HG03575 (cell line): ENCODE results near the gene LRBA.
"Not testable (repeated sequence)": the region's sequence is repeated elsewhere in the genome, so short reads cannot be mapped to it uniquely, and the experiment has no call there.

Experiments used
- ATAC-seq: cut with Tn5 transposase; IDR thresholded peaks from one replicate; pipeline ENCODE4 v1.9.1; 2021; ENCODE audit not compliant: unreplicated experiment, insufficient number of reproducible peaks, low FRiP score; ENCODE audit errors: extremely low read depth

The LRBA gene

DNA sequence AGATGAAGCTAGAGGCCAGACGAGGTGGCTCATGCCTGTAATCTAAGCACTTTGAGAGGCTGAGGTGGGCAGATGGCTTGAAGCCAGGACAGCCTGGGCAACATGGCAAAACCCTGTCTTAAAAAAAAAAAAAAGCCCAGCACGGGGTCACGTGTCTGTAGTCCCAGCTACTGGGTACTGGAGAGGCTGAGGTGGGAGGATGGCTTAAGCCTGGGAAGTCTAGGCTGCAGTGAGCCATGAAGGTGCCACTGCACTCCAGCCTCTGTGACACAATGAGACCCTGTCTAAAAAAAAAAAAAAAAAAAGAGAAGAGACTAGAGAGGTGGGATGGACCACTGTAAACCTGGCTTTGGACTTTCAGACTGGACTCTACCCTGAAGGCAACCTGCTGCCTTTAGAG, 10.7 kb upstream of the LRBA start:
- ATAC-seq = no peak

DNA sequence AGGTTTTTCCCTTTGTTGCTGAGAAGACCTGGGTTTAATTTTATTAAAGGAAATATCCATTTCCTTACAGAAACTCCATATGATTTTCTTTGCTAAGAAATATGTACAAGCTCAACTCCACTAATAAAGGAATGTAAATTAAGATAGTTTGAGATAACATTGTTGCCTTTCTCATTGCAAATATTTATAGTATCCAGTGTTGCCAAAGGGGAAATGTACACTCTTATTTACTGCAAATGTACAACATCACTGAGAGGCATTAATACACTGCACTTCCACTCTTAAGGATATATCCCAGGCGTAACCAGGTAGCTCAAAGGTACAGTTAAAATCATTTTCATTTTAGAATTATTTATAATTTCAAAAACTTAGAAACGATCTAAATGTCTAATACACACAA, 7.5 kb upstream of the LRBA start:
- no peak for ATAC-seq

DNA sequence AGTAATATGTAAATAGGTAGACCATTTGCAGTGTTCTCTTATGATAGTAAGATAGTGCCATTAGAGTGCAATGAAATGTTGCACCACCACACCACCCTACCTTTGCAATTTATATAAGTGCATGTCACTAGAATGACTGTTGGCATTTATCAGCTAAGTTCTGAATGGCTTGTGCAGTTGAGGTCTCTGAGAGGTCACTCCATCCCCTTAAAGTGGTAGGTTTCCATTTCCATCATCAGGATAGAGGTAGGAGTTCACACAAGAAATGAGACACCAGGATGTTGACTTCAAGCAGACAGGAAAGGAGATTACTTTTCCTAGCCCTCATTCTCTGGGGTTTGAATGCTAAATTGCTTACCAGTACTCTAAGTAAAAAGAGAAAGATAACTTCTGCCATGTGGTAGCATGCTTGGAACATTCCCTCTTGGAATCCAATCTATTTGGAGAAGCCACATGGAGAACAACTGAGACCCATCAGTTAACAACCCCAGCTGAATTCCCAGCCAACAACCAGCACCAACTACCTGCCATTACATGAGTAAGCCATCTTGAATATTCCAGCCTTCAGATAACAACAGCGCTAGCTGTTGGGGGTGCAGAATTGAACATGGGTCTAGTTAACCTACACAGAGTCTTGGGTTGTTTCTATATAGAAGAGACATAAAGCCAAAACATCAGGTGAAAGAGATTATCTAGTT, 6.7 kb upstream of the LRBA start:
- ATAC-seq = no peak

DNA sequence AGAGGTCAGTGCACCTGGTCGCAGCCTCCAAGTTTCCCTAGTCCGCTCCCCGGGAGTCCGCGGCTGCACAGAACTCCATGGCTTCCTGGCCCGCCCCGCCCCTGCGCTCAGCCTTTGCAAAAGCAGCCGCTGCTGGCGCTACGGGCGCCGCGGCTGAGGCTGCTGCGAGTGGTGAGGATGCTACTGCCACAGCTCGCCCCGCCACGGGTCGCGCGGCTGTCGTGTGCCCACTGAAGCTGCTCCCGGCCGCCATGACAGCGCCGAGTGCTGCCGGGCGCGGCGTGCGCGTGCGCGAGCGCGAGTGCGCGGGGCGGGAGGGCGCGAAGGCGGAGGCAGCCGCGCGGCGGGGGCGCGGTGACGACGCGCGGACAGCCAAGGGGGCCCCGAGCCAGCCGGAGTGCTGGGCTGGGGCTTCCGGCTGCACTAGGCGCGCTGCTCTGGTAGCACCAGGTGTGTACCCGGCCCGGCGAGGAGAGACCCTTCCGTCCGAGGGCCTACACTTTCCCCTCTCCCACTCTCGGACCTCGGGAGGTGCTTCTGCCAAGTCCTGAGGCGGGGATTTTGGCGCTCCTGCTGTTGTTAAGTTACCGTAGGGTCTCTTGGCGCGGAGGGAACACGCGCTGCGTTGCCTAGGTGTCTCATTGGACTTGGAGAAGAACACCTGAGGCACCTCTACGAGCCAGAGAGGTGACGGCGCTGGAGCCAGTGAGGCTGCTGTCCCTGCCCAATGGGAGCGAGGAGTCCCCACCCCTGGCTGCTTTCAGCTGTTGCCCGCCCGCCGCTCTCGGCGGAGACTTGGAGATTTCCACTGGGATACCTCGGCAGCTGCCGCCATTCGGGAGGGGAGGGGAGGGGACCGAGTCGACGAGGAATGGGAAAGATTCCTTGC, 619 bp upstream of the LRBA start:
- peak; percentile 30 for ATAC-seq

DNA sequence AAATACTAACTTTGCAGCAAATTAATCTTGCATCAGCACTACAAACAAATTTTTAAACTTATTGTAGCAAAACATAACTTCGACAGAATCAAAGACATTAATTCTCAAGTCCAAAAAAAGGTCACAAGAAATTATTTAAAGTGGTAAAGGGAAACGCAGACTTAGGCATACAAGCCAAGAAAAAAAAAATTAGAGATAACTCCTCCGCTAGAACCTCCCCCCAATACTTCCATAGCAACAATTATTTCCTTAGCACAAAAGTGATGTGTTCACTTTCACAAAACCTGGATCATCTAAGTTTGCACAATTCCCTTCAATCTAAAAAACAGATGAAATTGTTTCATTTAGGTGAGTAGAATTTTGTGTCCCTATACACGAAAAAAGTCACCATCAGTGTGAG, 1.1 kb downstream of the LRBA start:
- ATAC-seq = no peak

DNA sequence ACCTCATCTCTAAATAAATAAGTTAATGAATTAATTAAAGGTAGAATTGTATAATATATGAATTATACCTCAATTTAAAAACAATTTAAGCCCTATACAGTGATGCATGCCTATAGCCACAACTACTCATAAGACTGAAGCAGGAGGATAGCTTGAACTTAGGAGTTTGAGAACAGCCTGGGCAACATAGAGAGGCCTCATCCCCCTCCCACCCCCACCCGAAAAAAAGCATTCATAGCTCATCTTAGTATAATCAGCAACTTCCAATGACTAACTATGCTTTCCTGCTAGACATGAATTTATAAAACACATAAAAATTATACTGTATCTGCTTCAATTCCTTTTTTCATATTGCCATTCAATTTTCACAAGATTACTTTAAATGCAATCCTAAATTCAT, 1.6 kb downstream of the LRBA start:
- ATAC-seq = no peak

DNA sequence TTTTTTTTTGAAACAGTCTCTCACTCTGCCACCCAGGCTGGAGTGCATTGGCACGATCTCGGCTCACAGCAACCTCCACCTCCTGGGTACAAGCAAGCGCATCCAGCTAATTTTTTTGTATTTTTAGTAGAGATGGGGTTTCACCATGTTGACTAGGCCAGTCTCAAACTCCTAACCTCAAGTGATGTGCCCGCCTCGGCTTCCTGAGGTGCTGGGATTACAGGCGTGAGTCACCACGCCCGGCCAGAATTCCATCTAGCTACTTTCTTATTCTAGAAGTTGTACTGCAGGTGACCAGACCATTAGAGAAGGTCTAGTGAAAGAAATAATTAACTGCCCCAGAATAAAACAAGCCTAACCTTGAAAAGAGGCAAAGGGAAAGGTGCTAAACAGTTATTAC, 2.3 kb downstream of the LRBA start:
- no peak for ATAC-seq

DNA sequence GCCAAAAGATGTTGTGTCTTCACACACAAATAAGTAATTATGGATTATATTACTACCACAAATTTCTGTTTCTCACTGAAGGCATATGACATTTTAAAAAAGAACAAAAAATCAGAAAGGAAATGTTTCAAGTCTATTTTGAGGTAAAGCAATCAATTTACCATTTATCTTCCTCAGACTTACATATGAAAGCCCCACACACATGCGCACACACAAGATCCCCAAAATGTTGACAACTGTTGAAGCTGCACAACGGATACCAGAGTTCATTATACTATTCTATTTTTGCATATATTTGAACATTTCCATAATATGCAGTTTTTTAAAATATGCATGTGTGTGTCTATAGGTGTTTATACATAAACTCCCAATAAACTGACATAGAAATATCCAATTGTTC, 2.7 kb downstream of the LRBA start:
- ATAC-seq = no peak

DNA sequence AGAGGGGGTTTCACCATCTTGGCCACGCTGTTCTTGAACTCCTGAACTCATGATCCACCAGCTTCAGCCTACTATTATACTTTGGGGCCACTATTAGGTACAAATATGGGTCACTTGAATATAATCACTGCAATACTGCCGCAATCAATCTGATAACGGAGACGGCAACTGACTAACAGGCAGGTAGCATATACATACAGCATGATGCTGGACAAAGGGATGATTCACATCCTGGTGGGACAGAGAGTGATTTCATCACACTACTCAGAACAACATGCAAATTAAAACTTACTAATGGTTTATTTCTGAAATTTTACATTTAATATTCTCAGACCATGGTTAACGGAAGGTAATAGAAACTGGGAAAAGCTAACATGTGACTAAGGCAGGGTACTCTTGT, 10.9 kb downstream of the LRBA start:
- no peak for ATAC-seq

DNA sequence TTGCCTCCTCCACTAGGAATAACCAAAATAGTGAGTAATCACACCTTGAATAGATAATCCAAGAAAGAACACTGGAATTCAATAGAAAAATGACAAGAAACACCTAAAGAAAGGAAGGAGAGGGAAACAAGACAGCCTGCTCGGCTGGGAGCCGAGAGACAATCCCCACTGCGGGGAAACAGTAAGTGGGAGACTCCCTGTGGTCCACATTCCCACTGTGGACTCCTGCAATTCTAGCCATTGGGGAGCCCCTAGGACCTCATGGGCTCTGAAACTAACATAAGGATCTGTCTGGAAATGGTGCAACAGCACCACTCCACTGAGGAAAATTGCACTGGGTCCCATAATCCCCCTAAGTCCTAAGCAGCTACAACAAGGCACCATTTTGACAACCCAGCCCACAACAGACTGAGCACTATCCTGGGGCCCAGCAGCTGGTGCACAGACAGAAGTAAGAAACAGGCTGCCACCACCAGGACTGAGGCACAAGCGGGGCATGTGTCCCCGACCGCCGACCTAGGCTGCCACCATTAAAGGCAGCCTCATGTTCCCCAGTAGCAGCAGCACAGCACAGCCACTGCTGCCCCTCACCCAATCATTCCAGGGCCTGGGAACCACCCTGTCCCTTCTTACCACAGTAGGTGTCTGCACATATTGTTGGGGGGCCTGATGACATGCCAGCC, 14.2 kb downstream of the LRBA start:
- no peak for ATAC-seq

DNA sequence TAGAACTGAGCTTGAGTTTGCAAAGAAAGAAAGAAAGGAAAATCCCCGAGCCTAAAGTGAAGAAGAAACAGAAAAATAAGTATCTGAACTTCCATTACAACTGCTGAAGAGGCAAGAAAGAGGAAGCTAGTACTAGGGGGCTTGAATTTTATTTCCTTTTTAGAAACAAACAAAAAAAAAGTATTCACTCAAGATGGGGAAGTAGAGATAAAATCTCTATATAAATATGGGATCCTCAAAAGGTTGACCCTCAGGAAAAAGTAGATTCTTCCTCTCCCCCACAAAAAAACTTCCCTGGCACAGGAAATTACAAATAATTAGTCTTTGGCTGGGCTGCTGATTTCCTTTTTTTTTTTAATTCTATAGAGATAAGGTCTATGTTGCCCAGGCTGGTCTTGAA, 16.0 kb downstream of the LRBA start:
- ATAC-seq = no peak

DNA sequence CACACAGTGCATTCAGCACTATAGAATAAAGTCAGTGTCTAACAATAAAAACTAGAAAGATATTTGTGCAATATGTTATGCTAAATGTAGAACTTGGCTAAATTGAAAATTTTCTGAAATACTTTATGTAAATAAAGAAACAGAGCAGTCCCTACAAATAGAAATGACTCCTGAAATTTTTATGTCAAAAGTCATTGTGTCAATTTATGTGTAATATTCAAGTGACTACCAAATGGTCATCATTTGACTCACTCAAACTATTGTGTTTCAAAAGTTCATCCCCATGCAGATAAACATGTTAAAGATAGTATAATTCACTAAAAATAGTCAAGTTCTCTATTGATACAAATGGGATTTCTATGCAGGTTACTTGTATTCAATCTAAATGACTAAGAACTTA, 17.9 kb downstream of the LRBA start:
- no peak for ATAC-seq

DNA sequence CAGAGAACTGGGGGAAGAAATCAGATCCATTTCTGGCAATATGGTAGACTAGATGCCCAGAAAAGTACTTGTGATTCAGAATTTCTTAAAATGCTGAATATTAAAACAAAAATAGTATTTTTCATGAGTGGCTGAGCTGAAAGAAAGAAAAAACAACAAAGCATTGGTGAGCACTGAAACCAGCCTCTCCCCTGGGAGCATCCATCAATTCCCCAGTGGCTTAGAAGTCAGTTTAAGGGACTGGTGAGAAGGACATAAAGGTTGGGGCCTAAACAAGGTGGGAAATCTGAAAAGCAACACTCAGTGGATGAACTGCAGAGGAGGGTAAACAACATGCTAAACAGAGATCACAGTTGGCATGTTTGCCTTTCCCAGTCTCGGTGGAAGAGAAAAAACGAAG, 20.4 kb downstream of the LRBA start:
- ATAC-seq = no peak

DNA sequence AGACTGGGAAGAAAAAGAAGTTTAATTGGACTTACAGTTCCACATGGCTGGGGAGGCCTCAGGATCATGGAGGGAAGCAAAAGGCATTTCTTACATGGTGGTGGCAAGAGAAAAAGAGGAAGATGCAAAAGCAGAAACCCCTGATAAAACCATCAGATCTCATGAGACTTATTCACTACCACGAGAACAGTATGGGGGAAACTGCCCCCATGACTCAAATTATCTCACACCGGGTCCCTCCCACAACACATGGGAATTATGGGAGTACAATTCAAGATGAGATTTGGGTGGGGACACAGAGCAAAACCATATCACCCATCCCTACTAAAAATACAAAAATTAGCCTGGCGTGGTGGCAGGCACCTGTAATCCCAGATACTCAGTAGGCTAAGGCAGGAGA, 21.5 kb downstream of the LRBA start:
- not testable (repeated sequence) for ATAC-seq

DNA sequence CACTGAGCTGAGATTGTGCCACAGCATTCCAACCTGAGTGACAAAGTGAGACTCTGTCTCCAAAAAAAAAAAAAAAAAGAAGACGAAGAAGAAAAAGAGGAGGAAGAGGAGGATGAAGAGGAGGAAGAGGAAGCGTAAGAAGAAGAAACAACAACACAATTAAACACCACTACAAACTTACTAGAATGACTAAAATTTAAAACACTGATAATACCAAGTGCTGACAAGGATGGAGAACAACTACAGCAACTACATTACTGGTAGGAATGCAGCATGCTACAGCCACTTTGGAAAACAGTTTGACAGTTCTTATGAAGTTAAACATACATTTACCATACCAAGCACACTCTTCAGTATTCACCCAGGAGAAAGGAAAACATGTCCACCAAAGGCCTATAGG, 24.1 kb downstream of the LRBA start:
- ATAC-seq = no peak

DNA sequence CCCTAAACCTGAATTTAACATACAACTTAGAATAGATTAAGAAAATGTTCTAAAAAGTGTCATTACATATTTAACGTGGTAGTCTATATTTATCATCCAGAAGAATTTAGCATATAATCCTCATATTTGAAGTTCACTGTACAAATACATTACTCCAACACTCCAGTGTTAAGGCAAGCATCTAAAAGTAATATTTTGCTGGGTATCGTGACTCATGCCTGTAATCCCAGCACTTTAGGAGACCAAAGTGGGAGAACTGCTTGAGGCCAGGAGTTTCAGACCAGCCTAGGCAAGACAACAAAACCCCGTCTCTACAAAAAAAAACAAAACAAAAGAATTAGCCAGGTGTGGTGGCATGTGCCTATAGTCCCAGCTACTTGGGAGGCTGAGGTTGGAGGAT, 24.8 kb downstream of the LRBA start:
- no peak for ATAC-seq

DNA sequence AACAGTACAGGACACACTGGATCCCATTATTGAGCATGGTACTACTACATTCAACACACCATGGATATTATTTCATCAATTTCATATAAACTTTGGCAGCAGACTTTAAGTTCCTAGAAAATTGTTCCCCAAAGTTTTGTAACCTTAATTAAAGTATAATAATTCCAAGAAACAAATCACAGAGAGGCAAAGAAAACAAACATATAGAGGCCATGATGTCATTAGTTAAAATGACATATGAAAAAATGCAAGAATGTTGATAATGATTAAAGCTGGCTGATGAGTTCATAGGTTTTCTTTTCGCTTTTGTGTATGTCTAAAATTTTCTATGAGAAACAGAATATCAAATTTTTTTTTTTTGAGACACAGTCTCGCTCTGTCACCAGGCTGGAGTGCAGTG, 26.8 kb downstream of the LRBA start:
- no peak for ATAC-seq

DNA sequence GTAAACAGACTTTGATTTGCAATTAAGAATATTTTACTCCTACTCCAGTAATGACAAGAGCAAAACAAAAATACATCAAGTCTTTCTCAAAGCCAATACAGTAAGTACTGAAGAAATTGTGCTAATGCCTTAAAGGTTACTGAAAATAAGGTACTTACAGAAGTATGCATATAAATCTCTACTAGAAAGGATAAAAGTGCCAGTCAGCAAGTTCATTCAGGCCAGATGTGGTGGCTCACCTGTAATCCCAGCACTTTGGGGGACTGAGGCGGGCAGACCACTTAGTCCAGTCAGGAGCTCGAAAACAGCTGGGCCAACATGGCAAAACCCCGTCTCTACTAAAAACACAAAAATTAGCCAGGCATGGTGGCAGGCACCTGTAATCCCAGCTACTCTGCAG, 27.9 kb downstream of the LRBA start:
- ATAC-seq = no peak

DNA sequence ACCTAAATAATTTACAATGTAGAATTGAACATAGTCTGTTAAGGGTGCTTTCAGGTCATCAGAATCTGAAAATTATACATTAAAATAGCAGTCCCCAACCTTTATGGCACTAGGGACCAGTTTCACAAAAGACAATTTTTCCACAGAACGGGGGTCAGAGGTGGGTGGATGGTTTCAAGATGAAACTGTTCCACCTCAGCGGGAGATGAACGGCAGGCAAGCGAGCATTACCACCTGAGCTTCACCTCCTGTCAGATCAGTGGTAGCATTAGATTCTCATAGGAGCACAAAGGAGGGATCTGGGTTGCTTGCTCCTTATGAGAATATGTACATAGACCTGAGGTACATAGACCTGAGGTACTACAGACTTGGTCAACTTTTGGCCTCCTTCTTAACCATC, 29.0 kb downstream of the LRBA start:
- no peak for ATAC-seq

DNA sequence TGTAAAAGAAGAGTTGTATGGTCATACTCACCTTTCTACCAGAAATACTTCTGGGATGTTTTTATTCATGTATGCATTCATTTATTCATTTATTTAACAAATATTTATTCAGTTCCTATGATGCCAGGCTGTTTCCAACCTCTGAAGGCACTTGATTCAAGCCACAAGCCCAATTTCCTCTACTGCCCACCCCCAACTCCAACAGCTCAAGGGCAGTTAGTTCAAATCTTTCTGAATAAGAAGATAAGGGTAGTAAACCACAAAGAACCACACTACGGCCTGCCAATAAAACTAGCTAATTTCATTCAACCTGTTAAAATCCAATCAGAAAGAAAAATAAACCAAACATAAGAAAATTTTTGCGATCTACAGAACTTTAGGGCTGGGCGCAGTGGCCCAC, 31.2 kb downstream of the LRBA start:
- ATAC-seq = no peak
